ENCODE data around the gene YIPF2. TPM values are rescaled to one million over a fixed set of nuclear protein-coding genes. Genes with fewer than 3 reads are reported as not detected.
"Not testable (repeated sequence)": the region's sequence is repeated elsewhere in the genome, so short reads cannot be mapped to it uniquely, and the experiment has no call there.

YIPF2 gene
- total RNA-seq, 1 donor from 2014 or later = 53.3 TPM

DNA sequence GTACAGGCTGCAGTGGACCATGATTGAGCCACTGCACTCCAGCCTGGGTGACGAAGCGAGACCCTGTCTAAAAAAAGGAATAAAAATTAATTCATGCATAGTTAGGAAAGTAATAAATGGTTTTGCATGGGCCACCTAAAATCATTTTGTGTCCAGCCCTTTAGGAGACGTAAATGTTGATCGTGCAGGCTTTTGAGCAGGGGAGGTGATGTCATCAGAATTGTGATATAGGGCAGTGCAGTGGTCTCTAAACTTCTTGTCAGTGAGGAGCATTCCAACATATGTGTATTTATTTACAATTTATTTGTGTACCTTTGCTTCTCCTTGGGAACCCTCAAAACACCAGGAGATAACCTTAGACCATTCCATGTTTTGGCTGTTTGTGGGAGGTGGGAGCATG lies 35.4 kb upstream of the YIPF2 start:
- no peak for DNase-seq (ENCODE audit: low spot score, unreplicated experiment)
- Mint-ChIP-seq H3K9me3 (ENCODE audit: low read depth) (no peaks in the 10 kb centered on the region), H3K4me3 (ENCODE audit: low read depth) (peak overlapping the region; percentile 56), H3K36me3 (ENCODE audit: insufficient read depth) (peaks cover 6% of the 10 kb centered on the region), H3K4me1 (ENCODE audit: low read depth) (peaks cover 33% of the 10 kb centered on the region), H3K27ac (peak overlapping the region; percentile 89), H3K27me3 (no peaks in the 10 kb centered on the region)
- TF ChIP-seq, protein P1, sequence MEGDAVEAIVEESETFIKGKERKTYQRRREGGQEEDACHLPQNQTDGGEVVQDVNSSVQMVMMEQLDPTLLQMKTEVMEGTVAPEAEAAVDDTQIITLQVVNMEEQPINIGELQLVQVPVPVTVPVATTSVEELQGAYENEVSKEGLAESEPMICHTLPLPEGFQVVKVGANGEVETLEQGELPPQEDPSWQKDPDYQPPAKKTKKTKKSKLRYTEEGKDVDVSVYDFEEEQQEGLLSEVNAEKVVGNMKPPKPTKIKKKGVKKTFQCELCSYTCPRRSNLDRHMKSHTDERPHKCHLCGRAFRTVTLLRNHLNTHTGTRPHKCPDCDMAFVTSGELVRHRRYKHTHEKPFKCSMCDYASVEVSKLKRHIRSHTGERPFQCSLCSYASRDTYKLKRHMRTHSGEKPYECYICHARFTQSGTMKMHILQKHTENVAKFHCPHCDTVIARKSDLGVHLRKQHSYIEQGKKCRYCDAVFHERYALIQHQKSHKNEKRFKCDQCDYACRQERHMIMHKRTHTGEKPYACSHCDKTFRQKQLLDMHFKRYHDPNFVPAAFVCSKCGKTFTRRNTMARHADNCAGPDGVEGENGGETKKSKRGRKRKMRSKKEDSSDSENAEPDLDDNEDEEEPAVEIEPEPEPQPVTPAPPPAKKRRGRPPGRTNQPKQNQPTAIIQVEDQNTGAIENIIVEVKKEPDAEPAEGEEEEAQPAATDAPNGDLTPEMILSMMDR (IDR thresholded peaks at IDR 0.05; ENCODE audit: unreplicated experiment) = no peak

- Mint-ChIP-seq H3K27ac (peak overlapping the region; percentile 74), H3K27me3 (no peaks in the 10 kb centered on the region), H3K4me1 (ENCODE audit: low read depth) (peaks cover 27% of the 10 kb centered on the region), H3K36me3 (ENCODE audit: insufficient read depth) (peaks cover 6% of the 10 kb centered on the region), H3K4me3 (ENCODE audit: low read depth) (peak overlapping the region; percentile 89), H3K9me3 (ENCODE audit: low read depth) (no peaks in the 10 kb centered on the region)
- TF ChIP-seq, protein P1 (IDR thresholded peaks at IDR 0.05; ENCODE audit: unreplicated experiment) = no peak
- no peak for DNase-seq (ENCODE audit: low spot score, unreplicated experiment)
Observed at GRCh38 chr19:10962863-10963262, 34.4 kb upstream of the YIPF2 start.

DNA sequence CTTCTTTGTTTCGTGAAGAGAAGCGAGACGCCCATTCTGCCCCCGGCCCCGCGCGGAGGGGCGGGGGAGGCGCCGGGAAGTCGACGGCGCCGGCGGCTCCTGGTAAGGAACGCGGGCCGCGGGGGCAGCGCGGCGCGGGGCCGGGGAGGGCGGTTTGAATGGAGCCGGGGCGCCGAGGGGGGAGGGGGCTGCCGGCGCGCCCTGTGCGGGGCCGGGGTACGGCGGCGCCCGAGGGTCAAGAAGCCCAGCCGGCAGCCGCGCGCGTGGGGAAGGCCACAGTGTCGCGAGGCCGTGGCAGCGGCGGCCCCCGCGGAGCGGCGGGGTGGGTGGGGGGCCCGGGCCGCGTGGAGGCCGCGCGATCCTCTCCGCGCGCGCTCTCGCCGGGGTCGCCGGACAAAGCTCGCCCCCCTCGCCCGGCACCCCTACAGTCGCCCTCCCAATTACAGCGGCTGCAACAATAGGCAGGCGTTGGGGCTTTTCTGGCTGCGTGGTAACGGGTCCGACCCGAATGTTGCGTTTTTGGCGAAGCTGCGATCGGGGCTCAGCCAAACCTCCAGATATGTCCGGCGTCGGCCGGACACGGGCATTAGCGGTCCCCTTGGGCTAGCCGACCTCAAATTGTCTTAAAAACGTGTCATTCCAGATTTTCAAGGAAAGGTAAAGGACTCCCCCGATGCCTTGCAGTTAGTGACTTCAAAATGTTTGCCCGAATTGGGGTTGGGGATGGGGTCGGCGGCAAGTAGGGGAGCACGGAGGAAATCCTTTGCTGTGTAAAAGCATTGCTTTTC lies 32.8 kb upstream of the YIPF2 start:
- Mint-ChIP-seq H3K27me3 (no peaks in the 10 kb centered on the region), H3K4me3 (ENCODE audit: low read depth) (peak overlapping the region; percentile 89), H3K4me1 (ENCODE audit: low read depth) (peaks cover 21% of the 10 kb centered on the region), H3K9me3 (ENCODE audit: low read depth) (no peaks in the 10 kb centered on the region), H3K27ac (peak overlapping the region; percentile 97), H3K36me3 (ENCODE audit: insufficient read depth) (peaks cover 6% of the 10 kb centered on the region)
- DNase-seq (ENCODE audit: low spot score, unreplicated experiment) = no peak
- TF ChIP-seq, protein P1 (IDR thresholded peaks at IDR 0.05; ENCODE audit: unreplicated experiment) = no peak

- TF ChIP-seq, protein P1 (IDR thresholded peaks at IDR 0.05; ENCODE audit: unreplicated experiment) = no peak
- Mint-ChIP-seq H3K27me3 (no peaks in the 10 kb centered on the region), H3K27ac (peak within 1 kb of the TSS; percentile 98), H3K4me3 (ENCODE audit: low read depth) (peak within 1 kb of the TSS; percentile 89), H3K36me3 (ENCODE audit: insufficient read depth) (peaks cover 4% of the 10 kb centered on the region), H3K9me3 (ENCODE audit: low read depth) (no peaks in the 10 kb centered on the region), H3K4me1 (ENCODE audit: low read depth) (peaks cover 18% of the 10 kb centered on the region)
- peak; percentile 99 for DNase-seq (ENCODE audit: low spot score, unreplicated experiment)
Observed at GRCh38 chr19:10960314-10961072, 32.1 kb upstream of the YIPF2 start, which contains the start of gene SMARCA4. Gene SMARCA4, plus strand, starts transcription at chr19:10961030. Its CDS starts 23,122 bp downstream, at chr19:10984152.

GRCh38 chr19:10959277-10959968 lies 31.0 kb upstream of the YIPF2 start:
- not testable (repeated sequence) for H3K27me3 Mint-ChIP-seq; H3K36me3 Mint-ChIP-seq (ENCODE audit: insufficient read depth); DNase-seq (ENCODE audit: low spot score, unreplicated experiment); H3K9me3 Mint-ChIP-seq (ENCODE audit: low read depth)
- Mint-ChIP-seq H3K4me1 (ENCODE audit: low read depth) (peaks cover 14% of the 10 kb centered on the region), H3K27ac (peak overlapping the region; percentile 98), H3K4me3 (ENCODE audit: low read depth) (peak overlapping the region; percentile 81)
